GM19395 (cell line): ENCODE data around the gene LIG3.
"Not testable (repeated sequence)": the region's sequence is repeated elsewhere in the genome, so short reads cannot be mapped to it uniquely, and the experiment has no call there.

Experiments used
- ATAC-seq: cut with Tn5 transposase; IDR thresholded peaks from one replicate; pipeline ENCODE4 v1.9.1; 2021; ENCODE audit warnings: mild to moderate bottlenecking, moderate library complexity; ENCODE audit not compliant: unreplicated experiment

The LIG3 gene

GRCh38 chr17:35030780-35031179, 50.5 kb downstream of the LIG3 start:
- ATAC-seq: no peak

- ATAC-seq: no peak
These were observed 58.1 kb downstream of the LIG3 start for GRCh38 chr17:35038453-35038852.

GRCh38 chr17:35041390-35041789, 61.1 kb downstream of the LIG3 start:
- peak; percentile 67 for ATAC-seq

GRCh38 chr17:35044181-35044580, 63.9 kb downstream of the LIG3 start:
- ATAC-seq: no peak

- ATAC-seq: not testable (repeated sequence)
These were observed 65.2 kb downstream of the LIG3 start for GRCh38 chr17:35045458-35045979.

GRCh38 chr17:35046245-35046644, 65.9 kb downstream of the LIG3 start:
- peak; percentile 16 for ATAC-seq

- peak; percentile 73 for ATAC-seq
These were observed 66.5 kb downstream of the LIG3 start for GRCh38 chr17:35046740-35047283.

GRCh38 chr17:35048685-35049379, 68.5 kb downstream of the LIG3 start:
- ATAC-seq: no peak

GRCh38 chr17:35050170-35050569, 69.9 kb downstream of the LIG3 start:
- no peak for ATAC-seq

- ATAC-seq: peak; percentile 62
These were observed 70.9 kb downstream of the LIG3 start for GRCh38 chr17:35051183-35051578.

- ATAC-seq: peak; percentile 37
These were observed 71.4 kb downstream of the LIG3 start for GRCh38 chr17:35051579-35052240.

- ATAC-seq: no peak
These were observed 71.9 kb downstream of the LIG3 start for GRCh38 chr17:35052241-35052610.

GRCh38 chr17:35052780-35053179, 72.5 kb downstream of the LIG3 start:
- ATAC-seq: no peak

GRCh38 chr17:35053204-35053603, 72.9 kb downstream of the LIG3 start:
- no peak for ATAC-seq

- no peak for ATAC-seq
These were observed 75.7 kb downstream of the LIG3 start for GRCh38 chr17:35056013-35056412.

- ATAC-seq: no peak
These were observed 77.1 kb downstream of the LIG3 start for GRCh38 chr17:35057332-35057915.
